ENCODE measurements around the gene HIVEP1.

GRCh38 chr6:12126051-12126450, 113.9 kb downstream of the HIVEP1 start:
- TF ChIP-seq POLR2A (IDR thresholded peaks at IDR 0.05) (no peak), CTCF (IDR thresholded peaks at IDR 0.05) (no peak), POLR2AphosphoS5 (IDR thresholded peaks at IDR 0.05) (no peak)

All from prostate gland (tissue), 2 donors.